GM12801 (cell line): Measurements from ENCODE around the gene DYSF.

ENCODE experiments used
- TF ChIP-seq, protein P1 (sequence below): IDR thresholded peaks from one replicate; pipeline ENCODE4 v1.5.1; 2011; ENCODE audit warnings: control low read depth; ENCODE audit not compliant: insufficient read length; ENCODE audit errors: extremely low read depth

Gene DYSF

DNA sequence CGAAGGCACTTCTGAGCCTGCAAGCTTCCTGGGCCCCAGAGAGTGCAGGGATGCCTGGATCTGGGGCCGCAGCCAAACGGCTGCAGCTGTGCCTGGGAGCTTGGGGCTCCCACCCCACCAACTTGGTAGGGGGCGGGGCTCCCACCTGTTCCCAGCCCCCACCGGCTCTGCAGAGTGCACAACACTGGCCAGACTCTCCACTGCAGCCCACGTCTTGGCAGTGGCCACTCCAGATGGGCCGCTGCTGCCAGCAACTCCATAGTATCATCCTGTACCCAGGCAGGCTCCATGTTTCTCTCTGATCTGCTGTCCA lies 9.9 kb downstream of the DYSF start:
- TF ChIP-seq, protein P1, sequence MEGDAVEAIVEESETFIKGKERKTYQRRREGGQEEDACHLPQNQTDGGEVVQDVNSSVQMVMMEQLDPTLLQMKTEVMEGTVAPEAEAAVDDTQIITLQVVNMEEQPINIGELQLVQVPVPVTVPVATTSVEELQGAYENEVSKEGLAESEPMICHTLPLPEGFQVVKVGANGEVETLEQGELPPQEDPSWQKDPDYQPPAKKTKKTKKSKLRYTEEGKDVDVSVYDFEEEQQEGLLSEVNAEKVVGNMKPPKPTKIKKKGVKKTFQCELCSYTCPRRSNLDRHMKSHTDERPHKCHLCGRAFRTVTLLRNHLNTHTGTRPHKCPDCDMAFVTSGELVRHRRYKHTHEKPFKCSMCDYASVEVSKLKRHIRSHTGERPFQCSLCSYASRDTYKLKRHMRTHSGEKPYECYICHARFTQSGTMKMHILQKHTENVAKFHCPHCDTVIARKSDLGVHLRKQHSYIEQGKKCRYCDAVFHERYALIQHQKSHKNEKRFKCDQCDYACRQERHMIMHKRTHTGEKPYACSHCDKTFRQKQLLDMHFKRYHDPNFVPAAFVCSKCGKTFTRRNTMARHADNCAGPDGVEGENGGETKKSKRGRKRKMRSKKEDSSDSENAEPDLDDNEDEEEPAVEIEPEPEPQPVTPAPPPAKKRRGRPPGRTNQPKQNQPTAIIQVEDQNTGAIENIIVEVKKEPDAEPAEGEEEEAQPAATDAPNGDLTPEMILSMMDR = no peak

DNA sequence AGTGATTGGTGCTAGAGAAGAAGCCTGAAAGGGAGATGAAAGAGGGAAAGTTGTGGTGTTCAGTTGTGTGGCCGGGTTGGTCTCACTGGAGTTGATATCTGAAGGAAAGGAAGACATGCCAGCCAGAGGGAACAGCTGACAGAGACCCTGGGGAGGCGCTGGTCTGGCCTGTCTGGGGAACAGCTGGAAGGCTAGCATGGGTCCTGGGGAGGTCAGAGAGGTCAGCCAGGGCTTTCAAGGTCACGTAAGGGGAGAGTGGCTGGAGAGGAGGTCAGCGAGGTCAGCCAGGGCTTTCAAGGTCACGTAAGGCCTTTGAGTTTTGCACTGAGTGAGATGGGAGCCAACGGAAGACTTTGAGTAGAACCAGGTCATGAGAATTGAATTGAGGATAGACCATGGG lies 11.0 kb downstream of the DYSF start:
- TF ChIP-seq, protein P1 = no peak

DNA sequence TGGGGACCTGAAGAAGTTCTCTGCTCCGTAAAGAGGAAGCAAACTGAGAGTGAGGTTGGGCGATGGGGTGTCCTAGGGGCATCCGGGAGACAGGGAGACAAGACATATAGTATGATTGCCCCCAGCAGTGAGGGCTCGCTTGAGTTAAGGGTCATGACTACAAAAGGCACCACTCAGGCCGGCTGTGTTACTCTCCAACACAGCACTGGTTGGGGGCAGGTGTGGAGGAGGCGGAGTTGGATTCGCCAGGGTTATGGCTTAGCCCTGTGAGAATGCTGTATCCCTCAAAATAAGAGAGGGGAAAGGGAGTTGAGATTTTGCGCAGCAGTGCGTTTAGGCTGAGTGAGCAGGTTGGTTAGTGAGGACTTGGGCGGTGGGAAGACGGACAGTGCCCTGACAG lies 12.0 kb downstream of the DYSF start:
- TF ChIP-seq, protein P1 = no peak

DNA sequence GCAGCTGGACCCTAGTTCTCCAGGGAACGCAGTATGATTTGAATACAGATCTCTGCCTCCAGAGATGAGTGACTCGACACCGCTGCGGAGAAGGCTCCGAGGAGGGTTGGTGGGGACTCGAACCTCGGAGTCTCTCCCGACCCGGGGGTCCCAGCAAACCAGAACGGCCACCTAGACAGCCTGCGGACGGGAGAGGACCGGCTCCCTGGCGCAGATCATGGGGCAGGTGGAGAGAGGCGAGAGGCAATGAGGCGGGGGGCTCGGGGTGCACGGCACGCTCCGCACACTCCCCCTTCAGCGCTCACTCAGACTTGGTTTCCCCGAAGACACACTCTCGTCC lies 12.6 kb downstream of the DYSF start:
- TF ChIP-seq, protein P1 = no peak

DNA sequence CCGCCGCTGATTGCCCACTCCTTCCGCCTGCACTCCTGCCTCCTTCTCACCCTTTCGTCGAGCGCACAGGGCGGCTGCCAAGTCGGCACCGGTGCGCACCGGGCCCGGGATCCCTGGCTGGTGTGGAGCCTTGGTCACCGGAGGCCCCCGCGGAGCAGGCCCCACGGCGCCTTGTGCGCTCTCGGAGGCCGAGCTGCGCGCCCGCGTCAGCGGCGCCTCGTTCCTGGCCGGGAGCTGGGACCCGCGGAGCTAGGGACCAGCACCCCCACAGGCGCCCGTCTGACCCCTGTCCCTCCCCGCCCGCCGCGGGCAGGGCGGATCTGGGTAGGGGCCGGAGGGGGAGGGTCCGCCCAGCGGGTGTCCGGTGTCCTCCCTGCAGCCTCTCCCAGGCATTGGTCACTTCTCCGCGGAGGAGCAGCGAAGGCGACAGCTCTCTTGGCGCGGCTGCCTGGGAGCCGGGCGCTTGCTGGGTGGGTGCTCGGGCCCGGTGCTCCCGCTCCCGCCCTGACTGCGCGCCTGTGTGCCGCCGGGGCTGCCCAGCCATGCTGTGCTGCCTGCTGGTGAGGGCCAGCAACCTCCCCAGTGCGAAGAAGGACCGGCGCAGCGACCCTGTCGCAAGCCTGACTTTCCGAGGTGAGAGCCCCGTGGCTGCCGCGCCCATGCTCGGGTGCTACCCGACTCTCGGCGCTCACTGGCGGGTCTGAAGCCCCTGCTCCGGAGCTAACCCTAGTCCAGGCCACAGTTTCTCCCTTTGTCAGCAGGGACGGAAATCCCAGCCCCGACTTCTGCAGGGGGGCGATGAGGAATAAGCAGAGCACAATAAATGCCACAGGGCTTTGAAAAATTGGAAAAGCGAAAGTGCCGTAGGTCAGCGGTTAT lies 13.2 kb downstream of the DYSF start:
- TF ChIP-seq, protein P1 = no peak

DNA sequence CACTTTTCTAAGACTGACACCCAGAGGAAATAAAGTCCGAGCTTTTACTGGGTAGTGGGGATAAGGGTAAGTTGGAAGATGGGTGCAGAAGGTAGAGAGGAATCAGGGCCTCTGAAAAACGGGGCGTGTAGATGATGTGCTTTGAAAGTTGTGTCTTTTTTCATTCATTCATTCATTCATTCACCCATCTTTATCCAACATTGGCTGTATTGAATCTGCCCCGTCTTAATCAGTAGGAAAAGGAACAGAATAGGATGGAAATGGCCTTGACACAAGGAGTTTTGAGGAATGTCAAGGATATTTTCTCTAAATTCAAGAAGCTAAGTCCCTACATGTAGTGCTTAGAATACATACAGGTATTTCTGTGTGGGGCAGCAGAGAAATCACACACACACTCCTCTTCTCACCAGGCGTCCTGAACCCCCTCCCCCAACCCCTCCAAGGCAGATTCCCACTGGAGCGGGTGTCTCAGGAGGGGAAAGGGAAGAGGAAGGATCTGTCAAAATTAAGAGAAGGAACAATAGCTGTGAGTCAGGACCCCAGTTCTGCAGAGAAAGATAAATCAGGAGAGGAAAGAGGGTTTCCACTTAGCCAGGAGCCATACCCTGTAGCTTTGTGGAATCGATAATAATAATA lies 13.9 kb downstream of the DYSF start:
- TF ChIP-seq, protein P1 = no peak

DNA sequence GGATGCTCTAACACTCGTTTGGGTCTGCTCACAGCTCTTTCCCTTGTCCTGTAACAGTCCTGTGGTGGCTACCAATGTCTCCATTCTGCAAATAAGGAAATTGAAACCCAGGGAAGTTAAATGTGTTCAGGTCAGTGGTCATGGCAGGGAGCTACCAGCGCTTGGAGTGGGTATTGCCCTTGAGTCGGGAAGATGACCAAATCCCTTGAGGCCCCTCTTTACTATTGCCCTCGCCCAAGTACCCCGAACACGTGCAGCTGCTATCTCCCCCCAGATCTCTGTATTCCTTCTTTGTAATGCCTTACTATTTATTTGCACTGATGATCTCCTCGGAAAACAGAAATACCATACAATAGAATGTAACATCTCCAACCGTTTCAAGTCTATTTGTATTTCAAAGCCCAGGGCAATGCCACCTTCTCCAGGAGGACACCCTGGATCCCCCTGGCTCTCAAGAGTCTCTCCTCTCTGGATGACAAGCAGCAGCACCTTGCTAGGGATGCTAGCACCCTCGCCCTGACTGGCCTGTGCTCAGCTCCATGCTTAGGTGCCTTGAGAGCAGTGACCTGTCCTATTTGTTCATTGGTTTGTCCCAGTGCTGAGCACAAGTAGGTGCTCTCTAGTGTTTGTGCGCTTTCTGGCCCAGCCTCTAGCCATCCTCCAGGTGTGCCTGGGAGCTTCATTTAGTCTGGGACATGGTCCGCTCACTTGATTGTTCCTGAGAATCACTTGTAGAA lies 15.1 kb downstream of the DYSF start:
- TF ChIP-seq, protein P1 = no peak
